GM19043 (cell line): Measurements from ENCODE around the gene CHL1.

Experiments
- ATAC-seq: cut with Tn5 transposase; IDR thresholded peaks from one replicate; pipeline ENCODE4 v1.9.1; 2021; ENCODE audit warnings: low read depth; ENCODE audit not compliant: unreplicated experiment

Gene CHL1

GRCh38 chr3:278300-279064 is 81.9 kb downstream of the CHL1 start:
- ATAC-seq = peak; percentile 66

GRCh38 chr3:279325-279724 is 82.8 kb downstream of the CHL1 start:
- no peak for ATAC-seq

- no peak for ATAC-seq
Observed at GRCh38 chr3:280681-281080, 84.1 kb downstream of the CHL1 start.

- no peak for ATAC-seq
Observed at GRCh38 chr3:284322-284721, 87.8 kb downstream of the CHL1 start.

GRCh38 chr3:288417-288816 is 91.9 kb downstream of the CHL1 start:
- no peak for ATAC-seq

GRCh38 chr3:291028-291427 is 94.5 kb downstream of the CHL1 start:
- no peak for ATAC-seq

- no peak for ATAC-seq
Observed at GRCh38 chr3:291646-292436, 95.3 kb downstream of the CHL1 start.

GRCh38 chr3:294096-294495 is 97.5 kb downstream of the CHL1 start:
- ATAC-seq = no peak

GRCh38 chr3:294581-294980 is 98.0 kb downstream of the CHL1 start:
- no peak for ATAC-seq

GRCh38 chr3:295166-295565 is 98.6 kb downstream of the CHL1 start:
- ATAC-seq = no peak

- ATAC-seq = no peak
Observed at GRCh38 chr3:297585-297984, 101.0 kb downstream of the CHL1 start.

GRCh38 chr3:299590-300301 is 103.2 kb downstream of the CHL1 start:
- no peak for ATAC-seq

- no peak for ATAC-seq
Observed at GRCh38 chr3:307182-307581, 110.6 kb downstream of the CHL1 start.

- peak; percentile 64 for ATAC-seq
Observed at GRCh38 chr3:308597-309321, 112.2 kb downstream of the CHL1 start.

GRCh38 chr3:312160-312733 is 115.7 kb downstream of the CHL1 start:
- ATAC-seq = no peak

- no peak for ATAC-seq
Observed at GRCh38 chr3:312911-313310, 116.3 kb downstream of the CHL1 start.

- ATAC-seq = no peak
Observed at GRCh38 chr3:317012-317411, 120.4 kb downstream of the CHL1 start.

GRCh38 chr3:318903-319302 is 122.3 kb downstream of the CHL1 start:
- ATAC-seq = no peak

- no peak for ATAC-seq
Observed at GRCh38 chr3:324423-324822, 127.9 kb downstream of the CHL1 start.

GRCh38 chr3:325495-325894 is 128.9 kb downstream of the CHL1 start:
- no peak for ATAC-seq
